ENCODE results near the gene PAPPA. TPM values are rescaled to one million over a fixed set of nuclear protein-coding genes. Genes with fewer than 3 reads are reported as not detected.

The PAPPA gene
- total RNA-seq, 1 donor from 2014 or later, result 172 TPM

GRCh38 chr9:116361547-116361946 is 208.0 kb downstream of the PAPPA start:
- H3K9me3 Mint-ChIP-seq (ENCODE audit: unreplicated experiment), result no peaks in the 10 kb centered on the region
- no peaks in the 10 kb centered on the region for H3K4me1 Mint-ChIP-seq (ENCODE audit: low read depth, unreplicated experiment)
- DNase-seq (ENCODE audit: low read depth) (no peak), FAIRE-seq (no peak)
- no peaks in the 10 kb centered on the region for H3K27me3 Mint-ChIP-seq (ENCODE audit: low read depth, unreplicated experiment)
- no peak overlapping the region for H2AFZ ChIP-seq (ENCODE audit: low read depth, low read length)
- H3K27ac Mint-ChIP-seq (ENCODE audit: unreplicated experiment), result no peak overlapping the region
- H4K20me1 ChIP-seq (ENCODE audit: insufficient read depth, low read length), result peaks cover 6% of the 10 kb centered on the region
- no peak overlapping the region for H3K4me3 ChIP-seq (ENCODE audit: insufficient read depth, low read depth, low read length)
- H3K4me1 ChIP-seq (ENCODE audit: insufficient read depth, low read length), result peaks cover 6% of the 10 kb centered on the region
- peaks cover 60% of the 10 kb centered on the region for H3K36me3 Mint-ChIP-seq (ENCODE audit: low read depth, unreplicated experiment)
- TF ChIP-seq EZH2 (IDR thresholded peaks at IDR 0.05; ENCODE audit: insufficient read depth, low read length) (no peak), CTCF (IDR thresholded peaks at IDR 0.05; ENCODE audit: insufficient read depth, low read depth, low read length) (no peak)
- peaks cover 2% of the 10 kb centered on the region for H3K36me3 ChIP-seq (ENCODE audit: insufficient read depth, low read length)
- no peak overlapping the region for H3K4me3 Mint-ChIP-seq (ENCODE audit: unreplicated experiment)
- no peak overlapping the region for H3K27ac ChIP-seq (ENCODE audit: low read depth, low read length)
- H3K79me2 ChIP-seq (ENCODE audit: insufficient read depth, low read length), result no peaks in the 10 kb centered on the region
- H3K9me3 ChIP-seq (ENCODE audit: insufficient read depth, low read depth, low read length), result no peaks in the 10 kb centered on the region
- no peak overlapping the region for H3K9ac ChIP-seq (ENCODE audit: low read length)
- H3K27me3 ChIP-seq (ENCODE audit: insufficient read depth, low read length), result peaks cover 2% of the 10 kb centered on the region
- H3K4me2 ChIP-seq (ENCODE audit: low read length), result no peak overlapping the region

GRCh38 chr9:116362493-116362892 is 208.9 kb downstream of the PAPPA start:
- Histone ChIP-seq H4K20me1 (ENCODE audit: insufficient read depth, low read length) (peaks cover 6% of the 10 kb centered on the region), H3K36me3 (ENCODE audit: insufficient read depth, low read length) (peaks cover 2% of the 10 kb centered on the region), H3K4me2 (ENCODE audit: low read length) (no peak overlapping the region), H3K9ac (ENCODE audit: low read length) (no peak overlapping the region), H3K27me3 (ENCODE audit: insufficient read depth, low read length) (peaks cover 2% of the 10 kb centered on the region), H3K4me3 (ENCODE audit: insufficient read depth, low read depth, low read length) (no peak overlapping the region), H2AFZ (ENCODE audit: low read depth, low read length) (no peak overlapping the region), H3K4me1 (ENCODE audit: insufficient read depth, low read length) (peaks cover 6% of the 10 kb centered on the region), H3K79me2 (ENCODE audit: insufficient read depth, low read length) (no peaks in the 10 kb centered on the region), H3K9me3 (ENCODE audit: insufficient read depth, low read depth, low read length) (no peaks in the 10 kb centered on the region), H3K27ac (ENCODE audit: low read depth, low read length) (no peak overlapping the region)
- Mint-ChIP-seq H3K27ac (ENCODE audit: unreplicated experiment) (no peak overlapping the region), H3K27me3 (ENCODE audit: low read depth, unreplicated experiment) (no peaks in the 10 kb centered on the region), H3K9me3 (ENCODE audit: unreplicated experiment) (no peaks in the 10 kb centered on the region), H3K36me3 (ENCODE audit: low read depth, unreplicated experiment) (peaks cover 52% of the 10 kb centered on the region), H3K4me1 (ENCODE audit: low read depth, unreplicated experiment) (no peaks in the 10 kb centered on the region), H3K4me3 (ENCODE audit: unreplicated experiment) (no peak overlapping the region)
- TF ChIP-seq CTCF (IDR thresholded peaks at IDR 0.05; ENCODE audit: insufficient read depth, low read depth, low read length), result no peak
- TF ChIP-seq EZH2 (IDR thresholded peaks at IDR 0.05; ENCODE audit: insufficient read depth, low read length), result no peak
- no peak for FAIRE-seq
- no peak for DNase-seq (ENCODE audit: low read depth)

GRCh38 chr9:116365056-116365471 is 211.5 kb downstream of the PAPPA start:
- no peak for TF ChIP-seq CTCF (IDR thresholded peaks at IDR 0.05; ENCODE audit: insufficient read depth, low read depth, low read length)
- no peak for TF ChIP-seq EZH2 (IDR thresholded peaks at IDR 0.05; ENCODE audit: insufficient read depth, low read length)
- H3K9ac ChIP-seq (ENCODE audit: low read length), result peak overlapping the region; percentile 38
- Mint-ChIP-seq H3K27ac (ENCODE audit: unreplicated experiment) (no peak overlapping the region), H3K27me3 (ENCODE audit: low read depth, unreplicated experiment) (no peaks in the 10 kb centered on the region), H3K9me3 (ENCODE audit: unreplicated experiment) (no peaks in the 10 kb centered on the region), H3K36me3 (ENCODE audit: low read depth, unreplicated experiment) (peaks cover 48% of the 10 kb centered on the region), H3K4me1 (ENCODE audit: low read depth, unreplicated experiment) (no peaks in the 10 kb centered on the region), H3K4me3 (ENCODE audit: unreplicated experiment) (no peak overlapping the region)
- FAIRE-seq, result no peak
- H3K36me3 ChIP-seq (ENCODE audit: insufficient read depth, low read length), result peaks cover 2% of the 10 kb centered on the region
- peaks cover 2% of the 10 kb centered on the region for H3K27me3 ChIP-seq (ENCODE audit: insufficient read depth, low read length)
- H3K4me3 ChIP-seq (ENCODE audit: insufficient read depth, low read depth, low read length), result no peak overlapping the region
- peaks cover 6% of the 10 kb centered on the region for H3K4me1 ChIP-seq (ENCODE audit: insufficient read depth, low read length)
- peaks cover 6% of the 10 kb centered on the region for H4K20me1 ChIP-seq (ENCODE audit: insufficient read depth, low read length)
- no peak overlapping the region for H2AFZ ChIP-seq (ENCODE audit: low read depth, low read length)
- no peak overlapping the region for H3K27ac ChIP-seq (ENCODE audit: low read depth, low read length)
- peak; percentile 61 for DNase-seq (ENCODE audit: low read depth)
- H3K9me3 ChIP-seq (ENCODE audit: insufficient read depth, low read depth, low read length), result no peaks in the 10 kb centered on the region
- no peaks in the 10 kb centered on the region for H3K79me2 ChIP-seq (ENCODE audit: insufficient read depth, low read length)
- peak overlapping the region; percentile 43 for H3K4me2 ChIP-seq (ENCODE audit: low read length)
